GM08714 (cell line): Measurements from ENCODE around the gene ANKRD11.
"Not testable (repeated sequence)": the region's sequence is repeated elsewhere in the genome, so short reads cannot be mapped to it uniquely, and the experiment has no call there.

Experiments used
- H3K4me3 ChIP-seq: fragments of 200-500 bp; sonication (Bioruptor generic); 2 replicates; pipeline ENCODE4 v1.5.1; 2014; ENCODE audit warnings: mild to moderate bottlenecking, low read length, inconsistent platforms
- ZNF274 ChIP-seq: IDR thresholded peaks from 2 replicates; pipeline ENCODE4 v1.6.1; 2012; ENCODE audit warnings: mild to moderate bottlenecking, low read depth, low read length

Gene ANKRD11

GRCh38 chr16:89393738-89394406, 96.5 kb downstream of the ANKRD11 start:
- H3K4me3 ChIP-seq: no peak overlapping the region
- no peak for TF ChIP-seq ZNF274

- no peak overlapping the region for H3K4me3 ChIP-seq
- no peak for TF ChIP-seq ZNF274
Observed at GRCh38 chr16:89392881-89393737, 97.3 kb downstream of the ANKRD11 start.

GRCh38 chr16:89390224-89390583, 100.2 kb downstream of the ANKRD11 start:
- not testable (repeated sequence) for H3K4me3 ChIP-seq

- not testable (repeated sequence) for H3K4me3 ChIP-seq
Observed at GRCh38 chr16:89389504-89390223, 100.7 kb downstream of the ANKRD11 start.

- TF ChIP-seq ZNF274: no peak
- H3K4me3 ChIP-seq: no peak overlapping the region
Observed at GRCh38 chr16:89388536-89388935, 101.8 kb downstream of the ANKRD11 start.

GRCh38 chr16:89386306-89387185, 103.8 kb downstream of the ANKRD11 start:
- H3K4me3 ChIP-seq: no peak overlapping the region
- no peak for TF ChIP-seq ZNF274

- no peak for TF ChIP-seq ZNF274
- H3K4me3 ChIP-seq: no peak overlapping the region
Observed at GRCh38 chr16:89385712-89386111, 104.6 kb downstream of the ANKRD11 start.

GRCh38 chr16:89384282-89384681, 106.1 kb downstream of the ANKRD11 start:
- no peak overlapping the region for H3K4me3 ChIP-seq
- TF ChIP-seq ZNF274: no peak

- TF ChIP-seq ZNF274: no peak
Observed at GRCh38 chr16:89383095-89384003, 107.0 kb downstream of the ANKRD11 start.

GRCh38 chr16:89382555-89382954, 107.8 kb downstream of the ANKRD11 start:
- not testable (repeated sequence) for H3K4me3 ChIP-seq

More at GRCh38 chr16:89383095-89384003, 107.0 kb downstream of the ANKRD11 start:
- no peak overlapping the region for H3K4me3 ChIP-seq

GRCh38 chr16:89381788-89382187, 108.6 kb downstream of the ANKRD11 start:
- no peak overlapping the region for H3K4me3 ChIP-seq
- no peak for TF ChIP-seq ZNF274

- no peak for TF ChIP-seq ZNF274
- no peak overlapping the region for H3K4me3 ChIP-seq
Observed at GRCh38 chr16:89380681-89381080, 109.7 kb downstream of the ANKRD11 start.

- no peak for TF ChIP-seq ZNF274
- H3K4me3 ChIP-seq: no peak overlapping the region
Observed at GRCh38 chr16:89378947-89379771, 111.2 kb downstream of the ANKRD11 start.
